SJCRH30 (cell line): ENCODE data around the gene IL5. TPM values are rescaled to one million over a fixed set of nuclear protein-coding genes. Genes with fewer than 3 reads are reported as not detected.
"Not testable (repeated sequence)": the region's sequence is repeated elsewhere in the genome, so short reads cannot be mapped to it uniquely, and the experiment has no call there.

Experiments
- DNase-seq, 2 experiments: peaks; one replicate each; pipeline ENCODE4 v3.0.0-alpha.2; 2015 to 2020
- H3K27ac ChIP-seq: fragments of 250-450 bp; sonication (Bioruptor Pico); 2 replicates; pipeline ENCODE4 v1.5.1; 2020; ENCODE audit warnings: mild to moderate bottlenecking, moderate library complexity
- H3K27me3 ChIP-seq: fragments of 250-450 bp; sonication (Bioruptor Pico); 2 replicates; pipeline ENCODE4 v1.5.1; 2020; ENCODE audit warnings: mild to moderate bottlenecking, moderate library complexity
- H3K36me3 ChIP-seq: fragments of 250-450 bp; sonication (Bioruptor Pico); 2 replicates; pipeline ENCODE4 v1.5.1; 2020; ENCODE audit warnings: mild to moderate bottlenecking, moderate library complexity
- H3K4me1 ChIP-seq: fragments of 250-450 bp; sonication (Bioruptor Pico); 2 replicates; pipeline ENCODE4 v1.5.1; 2020; ENCODE audit warnings: mild to moderate bottlenecking, moderate library complexity
- H3K4me3 ChIP-seq: fragments of 250-450 bp; sonication (Bioruptor Pico); 2 replicates; pipeline ENCODE4 v1.5.1; 2020; ENCODE audit warnings: mild to moderate bottlenecking, moderate library complexity
- H3K9me3 ChIP-seq: fragments of 250-450 bp; sonication (Bioruptor Pico); replicated peaks from 2 replicates; pipeline ENCODE4 v1.5.1; 2020; ENCODE audit warnings: mild to moderate bottlenecking, moderate library complexity
- total RNA-seq: library from RNA; depleted of rRNA; stranded (reverse); fragments of >200 nt; shearing (Covaris generic); gene quantifications from 2 replicates; pipeline ENCODE4 v1.2.3, GENCODE V29; 2014; rRNA removed

Gene IL5
- total RNA-seq: not detected in 2 replicates

GRCh38 chr5:132543472-132544201 is at the start of gene IL5:
IL5 (minus strand) TSS chr5:132543522; CDS start chr5:132543478, 44 bp downstream.
- H3K4me1 ChIP-seq: no peaks in the 10 kb centered on the region

GRCh38 chr5:132592521-132592920 is 49.2 kb upstream of the IL5 start:
- Histone ChIP-seq H3K36me3 (peaks cover 25% of the 10 kb centered on the region), H3K27me3 (no peaks in the 10 kb centered on the region)
- peak; percentile 32 to 52 for DNase-seq

More at GRCh38 chr5:132543472-132544201, at the start of gene IL5:
- Histone ChIP-seq H3K9me3 (no peaks in the 10 kb centered on the region), H3K4me3 (no peak within 1 kb of the TSS), H3K36me3 (no peaks in the 10 kb centered on the region), H3K27me3 (0 out of 2 replicates have a peak, but pooled peaks cover 6% of the 10 kb centered on the region), H3K27ac (no peak within 1 kb of the TSS)
- DNase-seq: no peak

GRCh38 chr5:132591145-132591544 is 47.8 kb upstream of the IL5 start:
- Histone ChIP-seq H3K36me3 (peaks cover 26% of the 10 kb centered on the region), H3K4me3 (no peak overlapping the region)
- DNase-seq: peak in 1 of 2 experiments; percentile 9

More at GRCh38 chr5:132592521-132592920, 49.2 kb upstream of the IL5 start:
- H3K27ac ChIP-seq: no peak overlapping the region
- H3K4me1 ChIP-seq: no peaks in the 10 kb centered on the region
- H3K4me3 ChIP-seq: no peak overlapping the region
- H3K9me3 ChIP-seq: no peaks in the 10 kb centered on the region

GRCh38 chr5:132589467-132589866 is 46.1 kb upstream of the IL5 start:
- no peak overlapping the region for H3K4me3 ChIP-seq
- peaks cover 29% of the 10 kb centered on the region for H3K36me3 ChIP-seq
- DNase-seq: no peak
- H3K27ac ChIP-seq: no peak overlapping the region
- H3K9me3 ChIP-seq: no peaks in the 10 kb centered on the region
- no peaks in the 10 kb centered on the region for H3K4me1 ChIP-seq
- H3K27me3 ChIP-seq: no peaks in the 10 kb centered on the region

More at GRCh38 chr5:132591145-132591544, 47.8 kb upstream of the IL5 start:
- Histone ChIP-seq H3K27me3 (no peaks in the 10 kb centered on the region), H3K4me1 (no peaks in the 10 kb centered on the region), H3K27ac (no peak overlapping the region), H3K9me3 (no peaks in the 10 kb centered on the region)

DNA sequence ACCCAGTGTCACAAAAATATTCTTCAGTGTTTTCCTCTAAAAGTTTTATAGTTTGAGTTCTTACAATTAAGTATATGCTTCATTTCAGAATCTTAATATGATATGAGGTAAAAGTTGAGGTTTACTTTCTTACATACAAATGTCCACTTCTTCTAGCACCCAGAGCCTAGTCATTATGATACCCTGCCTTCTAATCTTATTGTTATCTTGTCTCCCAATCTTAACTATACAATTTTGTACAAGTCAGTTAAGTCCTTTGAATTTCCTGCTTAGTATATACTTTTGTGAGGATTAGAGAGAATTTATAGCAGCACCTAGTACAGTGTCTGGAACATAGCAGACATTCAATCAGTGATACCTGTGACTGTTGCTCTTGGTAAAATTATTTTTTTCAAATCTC is 42.7 kb upstream of the IL5 start:
- no peak for DNase-seq
- Histone ChIP-seq H3K4me1 (no peaks in the 10 kb centered on the region), H3K9me3 (no peaks in the 10 kb centered on the region), H3K27me3 (no peaks in the 10 kb centered on the region), H3K4me3 (no peak overlapping the region), H3K36me3 (peaks cover 30% of the 10 kb centered on the region), H3K27ac (no peak overlapping the region)

GRCh38 chr5:132584560-132584959 is 41.2 kb upstream of the IL5 start:
- not testable (repeated sequence) for DNase-seq, H3K27me3 ChIP-seq, H3K4me1 ChIP-seq, H3K4me3 ChIP-seq, H3K9me3 ChIP-seq, H3K27ac ChIP-seq
- peaks cover 31% of the 10 kb centered on the region for H3K36me3 ChIP-seq

DNA sequence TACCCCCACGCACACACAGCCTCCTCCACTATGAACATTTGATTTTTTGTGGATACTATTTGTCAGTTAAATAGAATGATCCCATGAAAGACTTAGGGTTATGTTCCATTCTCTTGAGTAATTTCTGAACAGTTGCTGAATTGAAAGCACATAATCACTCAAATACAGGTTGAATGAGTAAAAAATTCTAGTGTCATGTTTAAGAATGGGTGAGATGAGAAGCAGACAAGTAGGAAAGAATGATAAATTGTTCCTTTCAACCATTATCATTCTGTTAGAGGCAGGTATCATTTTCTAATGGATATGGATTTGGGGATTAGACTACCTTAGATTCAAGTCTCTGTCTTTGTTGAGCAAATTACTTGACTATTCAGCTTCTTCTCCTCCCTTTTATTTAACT is 32.8 kb upstream of the IL5 start:
- H3K9me3 ChIP-seq: no peaks in the 10 kb centered on the region
- DNase-seq: no peak
- H3K36me3 ChIP-seq: peaks cover 24% of the 10 kb centered on the region
- H3K4me1 ChIP-seq: no peaks in the 10 kb centered on the region
- no peak overlapping the region for H3K4me3 ChIP-seq
- no peak overlapping the region for H3K27ac ChIP-seq
- no peaks in the 10 kb centered on the region for H3K27me3 ChIP-seq

GRCh38 chr5:132566657-132567056 is 23.3 kb upstream of the IL5 start:
- no peaks in the 10 kb centered on the region; the same call in 1 of the 2 replicates for H3K9me3 ChIP-seq
- peaks cover 15% of the 10 kb centered on the region; the same call in 1 of the 2 replicates for H3K36me3 ChIP-seq
- no peaks in the 10 kb centered on the region for H3K27me3 ChIP-seq
- no peak for DNase-seq
- H3K27ac ChIP-seq: no peak overlapping the region
- no peak overlapping the region for H3K4me3 ChIP-seq
- H3K4me1 ChIP-seq: no peaks in the 10 kb centered on the region

DNA sequence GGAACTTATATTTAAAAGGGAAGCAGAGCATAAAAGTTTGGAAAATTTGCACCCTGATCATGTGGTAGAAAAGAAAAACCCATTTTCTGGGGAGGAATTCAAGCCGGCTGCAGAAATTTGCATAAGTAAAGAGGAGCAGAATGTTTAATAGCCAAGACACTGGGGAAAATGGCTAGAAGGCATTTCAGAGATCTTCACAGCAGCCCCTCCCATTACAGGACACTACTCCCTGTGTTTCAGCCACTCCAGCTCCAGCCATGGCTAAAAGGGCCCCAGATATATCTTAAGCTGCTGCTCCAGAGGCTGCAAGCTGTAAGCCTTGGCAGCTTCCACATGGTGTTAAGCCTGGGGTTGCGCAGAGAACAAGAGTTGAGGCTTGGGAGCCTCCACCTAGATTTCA is 21.2 kb upstream of the IL5 start:
- H3K4me3 ChIP-seq, H3K9me3 ChIP-seq, H3K27me3 ChIP-seq, DNase-seq, H3K4me1 ChIP-seq, H3K27ac ChIP-seq: not testable (repeated sequence)
- H3K36me3 ChIP-seq: peaks cover 15% of the 10 kb centered on the region; the same call in 1 of the 2 replicates

- H3K27ac ChIP-seq: no peak overlapping the region
- no peaks in the 10 kb centered on the region; the same call in 1 of the 2 replicates for H3K9me3 ChIP-seq
- H3K4me1 ChIP-seq: no peaks in the 10 kb centered on the region
- peaks cover 3% of the 10 kb centered on the region; the same call in 1 of the 2 replicates for H3K36me3 ChIP-seq
- no peak for DNase-seq
- H3K27me3 ChIP-seq: no peaks in the 10 kb centered on the region
- no peak overlapping the region for H3K4me3 ChIP-seq
Observed at GRCh38 chr5:132561601-132562000, 18.3 kb upstream of the IL5 start.

GRCh38 chr5:132559383-132560060 is 16.2 kb upstream of the IL5 start:
- H3K4me1 ChIP-seq: no peaks in the 10 kb centered on the region
- no peak overlapping the region for H3K4me3 ChIP-seq
- no peak for DNase-seq
- H3K9me3 ChIP-seq: no peaks in the 10 kb centered on the region; the same call in 1 of the 2 replicates
- H3K27ac ChIP-seq: no peak overlapping the region
- H3K27me3 ChIP-seq: no peaks in the 10 kb centered on the region
- H3K36me3 ChIP-seq: peaks cover 3% of the 10 kb centered on the region; the same call in 1 of the 2 replicates

DNA sequence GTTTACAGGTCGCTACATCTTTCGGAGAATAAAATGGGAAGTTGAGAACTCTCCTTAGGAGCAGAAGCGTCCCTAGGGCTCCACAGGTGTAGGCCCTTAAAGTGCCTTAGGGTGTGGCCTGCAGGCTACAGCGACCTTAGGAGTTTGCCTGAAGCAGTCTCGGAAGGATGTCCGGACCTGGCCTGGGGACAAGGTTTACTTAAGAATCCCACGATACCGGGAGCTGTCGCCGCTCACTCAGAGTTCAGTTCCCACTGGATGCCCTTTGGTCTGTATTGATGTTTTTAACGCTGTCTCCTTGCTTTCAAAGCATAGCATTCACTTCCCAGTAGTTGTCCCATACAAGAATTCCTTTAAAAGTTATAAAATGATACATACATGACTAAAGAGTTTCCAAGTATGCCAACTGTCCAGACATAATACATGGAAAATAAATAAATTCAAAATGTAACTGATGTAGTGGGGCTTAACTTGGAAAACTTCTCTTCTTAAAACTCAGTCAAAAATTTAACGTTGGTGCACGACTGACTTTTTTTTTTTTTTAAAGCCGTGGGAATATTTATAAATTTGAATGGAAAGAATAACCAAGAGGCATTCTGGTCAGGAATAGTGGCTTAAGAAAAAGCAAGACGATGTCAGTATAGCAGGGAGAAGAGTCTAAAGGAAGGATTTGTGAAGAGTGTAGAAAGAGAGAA is 14.3 kb upstream of the IL5 start:
- Histone ChIP-seq H3K4me3 (peak overlapping the region; percentile 62), H3K4me1 (no peaks in the 10 kb centered on the region), H3K27me3 (no peaks in the 10 kb centered on the region), H3K36me3 (peaks cover 2% of the 10 kb centered on the region; the same call in 1 of the 2 replicates), H3K9me3 (no peaks in the 10 kb centered on the region; the same call in 1 of the 2 replicates), H3K27ac (peak overlapping the region; percentile 31)
- peak; percentile 44 to 58 for DNase-seq

- Histone ChIP-seq H3K27me3 (no peaks in the 10 kb centered on the region), H3K4me3 (peak within 1 kb of the TSS; percentile 62)
Observed at GRCh38 chr5:132556763-132557477, 13.6 kb upstream of the IL5 start, which contains the start of gene RAD50. RAD50 (plus strand) TSS chr5:132556977; CDS start chr5:132557325, 348 bp downstream.

More at GRCh38 chr5:132556763-132557477, 13.6 kb upstream of the IL5 start, which contains the start of gene RAD50:
- H3K36me3 ChIP-seq: no peaks in the 10 kb centered on the region; the same call in 1 of the 2 replicates
- peak within 1 kb of the TSS; percentile 31 for H3K27ac ChIP-seq
- H3K9me3 ChIP-seq: no peaks in the 10 kb centered on the region; the same call in 1 of the 2 replicates
- DNase-seq: peak; percentile 94
- no peaks in the 10 kb centered on the region for H3K4me1 ChIP-seq
